GM12801 (cell line): ENCODE measurements around the gene TMEM156.

Experiments
- TF ChIP-seq, protein P1 (sequence below): IDR thresholded peaks from one replicate; pipeline ENCODE4 v1.5.1; 2011; ENCODE audit warnings: control low read depth; ENCODE audit not compliant: insufficient read length; ENCODE audit errors: extremely low read depth

The TMEM156 gene

DNA sequence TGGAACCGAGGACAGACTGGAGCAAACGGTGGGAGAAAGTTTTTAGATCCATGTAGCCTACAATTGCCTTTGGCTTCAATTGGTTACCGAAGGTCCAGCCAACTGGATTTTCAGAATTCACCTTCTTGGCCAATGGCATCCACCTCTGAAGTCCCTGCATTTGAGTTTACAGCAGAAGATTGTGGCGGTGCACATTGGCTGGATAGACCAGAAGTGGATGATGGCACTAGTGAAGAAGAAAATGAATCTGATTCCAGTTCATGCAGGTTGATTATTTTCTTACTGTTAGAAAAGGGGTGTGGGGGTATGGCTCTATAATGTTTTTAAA, 30.5 kb upstream of the TMEM156 start:
- TF ChIP-seq, protein P1, sequence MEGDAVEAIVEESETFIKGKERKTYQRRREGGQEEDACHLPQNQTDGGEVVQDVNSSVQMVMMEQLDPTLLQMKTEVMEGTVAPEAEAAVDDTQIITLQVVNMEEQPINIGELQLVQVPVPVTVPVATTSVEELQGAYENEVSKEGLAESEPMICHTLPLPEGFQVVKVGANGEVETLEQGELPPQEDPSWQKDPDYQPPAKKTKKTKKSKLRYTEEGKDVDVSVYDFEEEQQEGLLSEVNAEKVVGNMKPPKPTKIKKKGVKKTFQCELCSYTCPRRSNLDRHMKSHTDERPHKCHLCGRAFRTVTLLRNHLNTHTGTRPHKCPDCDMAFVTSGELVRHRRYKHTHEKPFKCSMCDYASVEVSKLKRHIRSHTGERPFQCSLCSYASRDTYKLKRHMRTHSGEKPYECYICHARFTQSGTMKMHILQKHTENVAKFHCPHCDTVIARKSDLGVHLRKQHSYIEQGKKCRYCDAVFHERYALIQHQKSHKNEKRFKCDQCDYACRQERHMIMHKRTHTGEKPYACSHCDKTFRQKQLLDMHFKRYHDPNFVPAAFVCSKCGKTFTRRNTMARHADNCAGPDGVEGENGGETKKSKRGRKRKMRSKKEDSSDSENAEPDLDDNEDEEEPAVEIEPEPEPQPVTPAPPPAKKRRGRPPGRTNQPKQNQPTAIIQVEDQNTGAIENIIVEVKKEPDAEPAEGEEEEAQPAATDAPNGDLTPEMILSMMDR: no peak

DNA sequence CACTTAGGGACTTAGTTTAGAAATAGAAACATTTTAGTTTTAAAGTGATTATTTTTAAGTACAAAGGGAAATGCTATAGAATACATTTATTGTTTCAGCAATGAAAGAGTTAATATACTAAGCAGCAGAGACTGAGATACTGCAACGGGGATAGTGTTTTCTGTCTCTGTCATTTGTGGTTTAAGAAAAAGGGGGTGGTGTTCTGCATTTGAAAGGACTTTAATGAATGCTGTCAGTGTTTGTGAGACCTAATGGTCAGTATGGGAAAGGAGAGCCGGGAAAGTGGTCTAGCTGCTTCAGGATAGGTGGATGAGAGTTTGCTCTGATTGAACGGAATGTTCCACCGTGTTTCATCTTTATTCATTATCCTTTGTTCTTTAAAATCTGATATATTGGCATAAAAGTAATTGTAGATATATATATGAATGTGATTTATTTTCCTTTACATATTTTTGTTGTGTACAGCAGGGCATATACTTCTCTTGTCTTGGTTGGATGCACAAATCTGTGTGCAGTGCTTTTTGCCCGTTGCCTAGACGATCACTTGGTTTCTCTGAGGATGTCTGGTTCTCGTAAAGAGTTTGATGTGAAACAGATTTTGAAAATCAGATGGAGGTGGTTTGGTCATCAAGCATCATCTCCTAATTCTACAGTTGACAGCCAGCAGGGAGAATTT, 30.0 kb upstream of the TMEM156 start, which contains the start of gene KLHL5:
Gene KLHL5 (plus strand): TSS at position 139 of the 676 bp plus-strand sequence. CDS start 421 bp downstream, at position 560.
- TF ChIP-seq, protein P1: no peak

DNA sequence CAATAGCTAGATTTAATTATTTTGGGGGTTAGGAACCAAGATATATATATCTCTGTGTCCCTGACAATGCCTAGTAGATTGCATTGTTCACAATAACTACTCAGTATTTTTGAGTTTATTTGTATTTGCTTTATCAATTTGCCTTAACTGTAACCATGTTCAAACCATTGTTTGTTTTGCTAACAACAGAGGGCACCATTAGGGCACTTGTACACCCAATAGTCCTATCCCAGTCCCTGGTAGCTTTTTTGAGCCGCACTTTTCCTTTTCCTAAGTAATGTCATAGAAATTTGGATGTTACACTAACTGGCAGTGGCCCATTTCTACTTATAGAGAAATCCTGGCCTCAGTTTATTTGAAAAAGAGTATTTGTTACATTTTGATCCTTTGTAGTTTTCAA, 29.2 kb upstream of the TMEM156 start:
- TF ChIP-seq, protein P1: no peak

DNA sequence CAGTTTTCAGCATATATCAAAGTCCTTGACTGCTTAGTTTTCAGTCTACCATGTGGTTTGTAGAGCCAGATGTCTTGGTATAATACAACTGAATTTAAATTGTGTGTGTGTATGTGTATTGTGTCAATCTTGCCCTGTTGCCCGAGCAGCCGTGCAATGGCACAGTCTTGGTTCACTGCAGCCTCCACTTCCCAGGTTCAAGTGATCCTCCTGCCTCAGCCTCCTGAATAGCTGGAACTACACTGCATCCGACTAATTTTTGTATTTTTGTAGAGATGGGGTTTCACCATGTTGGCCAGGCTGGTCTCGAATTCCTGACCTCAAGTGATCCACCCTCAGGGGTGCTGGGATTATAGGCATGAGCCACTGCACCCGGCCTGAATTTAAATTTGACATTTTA, 23.8 kb upstream of the TMEM156 start:
- TF ChIP-seq, protein P1: no peak

DNA sequence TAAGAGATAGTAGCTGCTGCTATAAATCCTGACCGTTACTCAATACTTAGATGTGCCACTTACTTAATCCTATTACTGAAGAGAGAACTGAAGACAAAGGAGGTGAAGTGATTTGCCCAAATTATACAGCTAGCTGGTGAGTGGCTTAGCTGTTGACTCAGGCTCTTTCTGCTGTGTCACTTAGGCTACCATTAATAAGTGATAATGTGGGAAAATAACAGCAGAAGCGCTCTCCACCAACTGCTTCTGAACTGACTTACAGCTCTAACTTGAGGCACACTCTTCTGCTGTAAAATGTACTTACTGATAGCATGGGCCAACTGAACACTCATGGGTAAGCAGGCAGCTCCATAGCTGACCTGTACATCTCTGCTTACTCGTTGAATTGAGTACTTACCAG, 22.3 kb upstream of the TMEM156 start:
- TF ChIP-seq, protein P1: no peak

DNA sequence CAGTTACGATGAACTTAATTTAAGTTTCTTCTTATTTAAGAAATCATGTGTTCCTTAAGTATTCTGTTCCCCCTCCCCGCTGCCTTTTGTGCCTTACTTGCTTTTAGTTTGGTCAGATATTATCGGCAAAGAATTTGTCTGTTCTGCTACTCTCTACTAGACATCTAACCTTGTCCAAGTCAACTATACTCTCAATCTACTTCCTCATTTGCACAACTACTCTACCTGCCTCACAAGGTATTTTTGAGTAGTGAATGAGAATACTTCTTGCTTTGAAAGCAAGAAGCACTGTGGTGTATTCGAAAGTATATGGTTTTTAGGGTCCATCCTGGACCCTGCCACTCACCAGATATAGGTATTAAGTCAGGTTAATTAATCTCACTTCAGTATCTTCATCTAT, 21.8 kb upstream of the TMEM156 start:
- TF ChIP-seq, protein P1: no peak

DNA sequence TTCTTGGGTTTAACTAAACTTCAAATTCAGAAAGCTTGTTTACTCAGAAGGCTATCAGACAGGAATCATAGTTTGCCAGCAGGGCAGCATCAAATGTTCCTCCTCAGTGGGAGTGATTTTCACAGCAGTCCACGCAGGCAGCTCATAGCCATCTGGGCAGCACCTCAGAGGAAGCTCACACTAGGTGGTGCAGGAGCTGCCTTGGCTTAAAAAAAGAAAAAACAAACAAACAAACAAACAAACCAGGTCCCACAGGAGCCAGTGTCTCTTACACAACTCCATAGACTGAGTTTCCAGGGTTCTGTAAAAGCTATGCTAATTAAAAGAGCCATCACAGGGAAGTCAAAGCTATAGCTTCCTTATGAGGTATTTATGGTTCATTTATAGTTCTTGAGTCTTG, 19.3 kb upstream of the TMEM156 start:
- TF ChIP-seq, protein P1: no peak
